GM19023 (cell line): ENCODE results near the gene STMND1.

ENCODE experiments used
- ATAC-seq: cut with Tn5 transposase; IDR thresholded peaks from one replicate; pipeline ENCODE4 v1.9.1; 2021; ENCODE audit warnings: mild to moderate bottlenecking, moderate library complexity; ENCODE audit not compliant: unreplicated experiment

The STMND1 gene

GRCh38 chr6:17097982-17098381 lies 3.9 kb upstream of the STMND1 start:
- ATAC-seq = no peak

- ATAC-seq = no peak
These were observed 3.3 kb upstream of the STMND1 start for GRCh38 chr6:17098538-17098937.

GRCh38 chr6:17099401-17100059 lies 2.3 kb upstream of the STMND1 start:
- no peak for ATAC-seq

- ATAC-seq = no peak
These were observed 1.0 kb upstream of the STMND1 start for GRCh38 chr6:17100806-17101205.

- no peak for ATAC-seq
These were observed 514 bp downstream of the STMND1 start for GRCh38 chr6:17102258-17102870.

- ATAC-seq = no peak
These were observed 1.9 kb downstream of the STMND1 start for GRCh38 chr6:17103715-17104114.

GRCh38 chr6:17107863-17108262 lies 6.0 kb downstream of the STMND1 start:
- ATAC-seq = no peak

GRCh38 chr6:17115251-17116116 lies 13.6 kb downstream of the STMND1 start:
- ATAC-seq = no peak

GRCh38 chr6:17116117-17116440 lies 14.2 kb downstream of the STMND1 start:
- no peak for ATAC-seq

- no peak for ATAC-seq
These were observed 18.2 kb downstream of the STMND1 start for GRCh38 chr6:17120019-17120418.

- ATAC-seq = no peak
These were observed 23.6 kb downstream of the STMND1 start for GRCh38 chr6:17125407-17125806.

- no peak for ATAC-seq
These were observed 28.9 kb downstream of the STMND1 start for GRCh38 chr6:17130786-17131185.

- no peak for ATAC-seq
These were observed 31.1 kb downstream of the STMND1 start for GRCh38 chr6:17132967-17133366.

GRCh38 chr6:17138033-17138432 lies 36.2 kb downstream of the STMND1 start:
- no peak for ATAC-seq

GRCh38 chr6:17144016-17144415 lies 42.2 kb downstream of the STMND1 start:
- ATAC-seq = no peak

- no peak for ATAC-seq
These were observed 47.7 kb downstream of the STMND1 start for GRCh38 chr6:17149571-17149970.

- no peak for ATAC-seq
These were observed 48.2 kb downstream of the STMND1 start for GRCh38 chr6:17150096-17150495.

GRCh38 chr6:17151888-17152287 lies 50.0 kb downstream of the STMND1 start:
- ATAC-seq = no peak

GRCh38 chr6:17152703-17153102 lies 50.9 kb downstream of the STMND1 start:
- ATAC-seq = no peak

- no peak for ATAC-seq
These were observed 54.5 kb downstream of the STMND1 start for GRCh38 chr6:17156112-17156921.

- no peak for ATAC-seq
These were observed 55.1 kb downstream of the STMND1 start for GRCh38 chr6:17156966-17157365.
